Activated T-helper 17 cell treated with anti-CD3 and anti-CD28 coated beads, Interleukin-2, amount 50 U/mL, for 72 hours (primary cell): Measurements from ENCODE around the gene EP400. TPM values are rescaled to one million over a fixed set of nuclear protein-coding genes. Genes with fewer than 3 reads are reported as not detected.

Experiments
- ATAC-seq: fragments of 150-1000 bp; cut with Tn5 transposase; replicated peaks from 2 replicates; pipeline ENCODE4 v1.10.0; 2021; ENCODE audit warnings: mild to moderate bottlenecking, moderate library complexity
- H3K27ac Mint-ChIP-seq: one replicate; pipeline ENCODE4 v1.8.0; 2022; ENCODE audit warnings: mixed read lengths
- H3K27me3 Mint-ChIP-seq: one replicate; pipeline ENCODE4 v1.8.0; 2022; ENCODE audit warnings: mixed read lengths
- H3K36me3 Mint-ChIP-seq: one replicate; pipeline ENCODE4 v1.8.0; 2022; ENCODE audit warnings: low read depth, mild to moderate bottlenecking, mixed read lengths
- H3K4me1 Mint-ChIP-seq: one replicate; pipeline ENCODE4 v1.8.0; 2022; ENCODE audit warnings: mixed read lengths
- H3K4me3 Mint-ChIP-seq: one replicate; pipeline ENCODE4 v1.8.0; 2022; ENCODE audit warnings: mild to moderate bottlenecking, mixed read lengths
- H3K9me3 Mint-ChIP-seq: one replicate; pipeline ENCODE4 v1.8.0; 2022; ENCODE audit warnings: mixed read lengths
- total RNA-seq, 2 donors: library from RNA; stranded (reverse); gene quantifications; one replicate each; pipeline ENCODE4 v1.2.3, GENCODE V29; 2022

EP400 gene
- total RNA-seq, 2 donors from 2014 or later: 47.1 to 60.0 TPM

- Mint-ChIP-seq H3K9me3 (no peaks in the 10 kb centered on the region), H3K27me3 (no peaks in the 10 kb centered on the region), H3K4me1 (no peaks in the 10 kb centered on the region), H3K36me3 (no peaks in the 10 kb centered on the region), H3K27ac (no peak overlapping the region), H3K4me3 (no peak overlapping the region)
- ATAC-seq: no peak
Measured at GRCh38 chr12:131909081-131909751, 40.5 kb upstream of the EP400 start.

DNA sequence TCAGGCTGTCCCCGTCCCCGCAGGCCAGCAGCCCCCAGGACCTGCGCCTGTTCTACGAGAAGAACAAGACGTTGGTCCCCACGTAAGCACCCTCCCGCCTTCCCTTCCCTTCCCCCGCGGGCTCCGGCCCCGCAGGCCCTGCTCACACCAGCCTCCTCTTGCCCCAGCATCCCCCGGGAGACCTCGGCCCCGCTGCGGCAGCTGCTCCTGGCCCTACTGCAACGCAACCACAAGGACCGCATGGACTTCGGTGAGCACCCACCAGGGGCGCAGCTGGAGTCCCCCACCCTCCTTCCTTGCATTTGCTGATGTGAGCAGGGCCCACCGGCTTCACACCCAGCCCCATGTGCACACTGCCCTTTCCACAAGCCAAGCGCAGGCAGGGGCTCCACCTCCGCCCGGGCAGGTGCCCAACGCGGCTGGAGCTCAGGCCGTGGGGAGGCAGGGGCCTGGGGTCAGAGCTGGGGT is 40.0 kb upstream of the EP400 start:
- Mint-ChIP-seq H3K4me3 (no peak overlapping the region), H3K36me3 (no peaks in the 10 kb centered on the region), H3K4me1 (no peaks in the 10 kb centered on the region), H3K27me3 (no peaks in the 10 kb centered on the region), H3K27ac (no peak overlapping the region), H3K9me3 (no peaks in the 10 kb centered on the region)
- no peak for ATAC-seq

- Mint-ChIP-seq H3K4me3 (no peak overlapping the region), H3K27ac (no peak overlapping the region), H3K36me3 (no peaks in the 10 kb centered on the region), H3K9me3 (no peaks in the 10 kb centered on the region), H3K27me3 (no peaks in the 10 kb centered on the region), H3K4me1 (no peaks in the 10 kb centered on the region)
- no peak for ATAC-seq
Measured at GRCh38 chr12:131910302-131911027, 39.3 kb upstream of the EP400 start.

DNA sequence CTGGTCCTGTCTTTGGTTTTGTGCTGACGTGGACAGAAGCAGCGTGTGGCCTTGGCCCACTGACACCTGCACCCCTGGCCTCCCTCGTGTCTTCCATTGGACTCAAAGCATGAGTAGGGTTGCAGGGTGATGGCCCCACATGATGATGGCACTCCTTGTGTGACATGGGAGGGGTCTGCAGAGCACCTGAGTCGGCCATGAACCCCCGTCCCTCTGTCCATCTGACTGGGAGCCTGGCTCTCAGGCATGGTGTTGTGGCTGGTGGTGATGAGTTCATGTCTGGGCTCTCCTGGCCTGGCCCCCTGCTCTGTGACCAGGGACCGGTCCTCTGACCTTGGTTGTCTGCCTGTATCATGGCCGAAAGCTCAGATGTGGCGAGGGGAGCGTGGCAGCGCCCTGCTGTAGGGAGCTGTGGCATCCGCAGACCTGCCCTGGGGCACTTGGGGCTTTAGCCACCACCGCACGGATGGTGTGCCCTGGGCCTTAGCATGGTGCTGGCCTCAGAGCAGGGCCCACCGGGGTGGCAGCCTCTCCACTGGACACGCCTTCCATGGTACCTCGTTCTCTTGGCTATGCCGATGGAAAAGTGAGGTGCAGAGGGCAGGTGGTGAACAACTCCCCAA is 38.6 kb upstream of the EP400 start:
- no peak overlapping the region for H3K4me3 Mint-ChIP-seq
- ATAC-seq: no peak
- H3K36me3 Mint-ChIP-seq: no peaks in the 10 kb centered on the region
- H3K9me3 Mint-ChIP-seq: no peaks in the 10 kb centered on the region
- H3K4me1 Mint-ChIP-seq: no peaks in the 10 kb centered on the region
- H3K27ac Mint-ChIP-seq: no peak overlapping the region
- H3K27me3 Mint-ChIP-seq: no peaks in the 10 kb centered on the region

GRCh38 chr12:131911851-131912477 is 37.8 kb upstream of the EP400 start:
- H3K4me3 Mint-ChIP-seq: no peak overlapping the region
- H3K9me3 Mint-ChIP-seq: no peaks in the 10 kb centered on the region
- H3K27me3 Mint-ChIP-seq: no peaks in the 10 kb centered on the region
- no peak for ATAC-seq
- no peak overlapping the region for H3K27ac Mint-ChIP-seq
- no peaks in the 10 kb centered on the region for H3K36me3 Mint-ChIP-seq
- no peaks in the 10 kb centered on the region for H3K4me1 Mint-ChIP-seq

GRCh38 chr12:131912518-131913274 is 37.0 kb upstream of the EP400 start:
- no peak overlapping the region for H3K27ac Mint-ChIP-seq
- no peak for ATAC-seq
- no peaks in the 10 kb centered on the region for H3K27me3 Mint-ChIP-seq
- H3K4me1 Mint-ChIP-seq: no peaks in the 10 kb centered on the region
- no peaks in the 10 kb centered on the region for H3K9me3 Mint-ChIP-seq
- H3K4me3 Mint-ChIP-seq: no peak overlapping the region
- H3K36me3 Mint-ChIP-seq: no peaks in the 10 kb centered on the region

DNA sequence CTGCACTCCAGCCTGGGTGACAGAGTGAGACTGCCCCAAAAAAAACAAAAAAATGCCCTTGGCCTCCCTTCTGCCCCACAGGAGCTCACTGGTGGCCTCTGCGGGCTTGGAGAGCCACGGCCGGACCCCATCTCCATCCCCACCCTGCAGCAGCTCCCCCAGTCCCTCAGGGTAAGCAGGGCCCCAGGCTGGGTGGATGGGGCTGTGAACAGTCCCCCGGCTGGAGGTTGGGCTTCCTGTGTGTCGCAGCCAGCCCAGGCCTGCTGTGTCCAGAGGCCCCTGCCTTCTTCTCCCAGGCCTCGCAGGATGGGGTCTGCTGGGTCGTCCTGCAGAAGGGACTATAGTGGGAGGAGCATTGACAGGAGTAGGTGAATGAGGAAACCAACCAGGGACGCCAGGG is 36.1 kb upstream of the EP400 start:
- Mint-ChIP-seq H3K4me3 (no peak overlapping the region), H3K9me3 (no peaks in the 10 kb centered on the region), H3K4me1 (no peaks in the 10 kb centered on the region), H3K27me3 (no peaks in the 10 kb centered on the region), H3K27ac (no peak overlapping the region), H3K36me3 (no peaks in the 10 kb centered on the region)
- no peak for ATAC-seq

DNA sequence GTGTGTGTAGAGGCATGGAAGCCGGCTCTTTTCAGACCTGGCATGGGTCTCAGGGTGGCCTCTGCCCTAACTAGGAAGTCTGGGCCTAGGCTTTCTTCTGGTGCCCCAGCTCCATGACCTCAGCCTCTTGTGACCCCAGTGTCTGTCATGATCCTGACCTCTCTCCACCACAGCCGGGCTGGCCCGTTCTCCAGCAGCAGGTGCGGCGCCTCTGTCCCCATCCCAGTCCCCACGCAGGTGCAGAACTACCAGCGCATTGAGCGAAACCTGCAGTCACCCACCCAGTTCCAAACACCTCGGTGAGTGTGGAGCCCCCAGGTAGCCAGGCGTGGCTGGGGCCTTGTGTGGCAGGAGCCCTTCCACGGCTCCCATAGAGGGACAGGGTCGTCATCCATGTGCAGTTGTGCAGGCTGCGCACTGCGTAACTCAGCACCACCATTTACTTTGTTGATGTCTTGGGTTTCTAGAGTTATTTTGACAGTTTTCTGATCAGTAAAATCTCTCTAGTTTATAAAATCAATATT is 35.5 kb upstream of the EP400 start:
- ATAC-seq: no peak
- H3K9me3 Mint-ChIP-seq: no peaks in the 10 kb centered on the region
- no peak overlapping the region for H3K4me3 Mint-ChIP-seq
- H3K27ac Mint-ChIP-seq: no peak overlapping the region
- no peaks in the 10 kb centered on the region for H3K4me1 Mint-ChIP-seq
- H3K27me3 Mint-ChIP-seq: no peaks in the 10 kb centered on the region
- H3K36me3 Mint-ChIP-seq: no peaks in the 10 kb centered on the region

- Mint-ChIP-seq H3K27ac (no peak overlapping the region), H3K36me3 (no peaks in the 10 kb centered on the region), H3K4me1 (no peaks in the 10 kb centered on the region), H3K4me3 (no peak overlapping the region), H3K27me3 (no peaks in the 10 kb centered on the region), H3K9me3 (no peaks in the 10 kb centered on the region)
- no peak for ATAC-seq
Measured at GRCh38 chr12:131915000-131915689, 34.6 kb upstream of the EP400 start.

DNA sequence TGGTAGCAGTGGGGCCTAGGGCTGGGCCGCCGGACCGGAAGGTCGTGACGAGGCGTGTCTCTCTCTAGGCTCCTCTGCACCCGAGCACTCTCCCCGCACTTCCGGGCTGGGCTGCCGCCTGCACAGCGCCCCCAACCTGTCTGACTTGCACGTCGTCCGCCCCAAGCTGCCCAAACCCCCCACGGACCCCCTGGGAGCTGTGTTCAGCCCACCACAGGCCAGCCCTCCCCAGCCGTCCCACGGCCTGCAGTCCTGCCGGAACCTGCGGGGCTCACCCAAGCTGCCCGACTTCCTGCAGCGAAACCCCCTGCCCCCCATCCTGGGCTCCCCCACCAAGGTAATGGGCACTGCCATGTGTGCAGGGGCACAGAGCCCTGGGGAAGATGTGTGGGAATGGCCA is 33.9 kb upstream of the EP400 start:
- H3K36me3 Mint-ChIP-seq: no peaks in the 10 kb centered on the region
- H3K9me3 Mint-ChIP-seq: no peaks in the 10 kb centered on the region
- ATAC-seq: no peak
- no peak overlapping the region for H3K4me3 Mint-ChIP-seq
- no peaks in the 10 kb centered on the region for H3K27me3 Mint-ChIP-seq
- no peak overlapping the region for H3K27ac Mint-ChIP-seq
- H3K4me1 Mint-ChIP-seq: no peaks in the 10 kb centered on the region

DNA sequence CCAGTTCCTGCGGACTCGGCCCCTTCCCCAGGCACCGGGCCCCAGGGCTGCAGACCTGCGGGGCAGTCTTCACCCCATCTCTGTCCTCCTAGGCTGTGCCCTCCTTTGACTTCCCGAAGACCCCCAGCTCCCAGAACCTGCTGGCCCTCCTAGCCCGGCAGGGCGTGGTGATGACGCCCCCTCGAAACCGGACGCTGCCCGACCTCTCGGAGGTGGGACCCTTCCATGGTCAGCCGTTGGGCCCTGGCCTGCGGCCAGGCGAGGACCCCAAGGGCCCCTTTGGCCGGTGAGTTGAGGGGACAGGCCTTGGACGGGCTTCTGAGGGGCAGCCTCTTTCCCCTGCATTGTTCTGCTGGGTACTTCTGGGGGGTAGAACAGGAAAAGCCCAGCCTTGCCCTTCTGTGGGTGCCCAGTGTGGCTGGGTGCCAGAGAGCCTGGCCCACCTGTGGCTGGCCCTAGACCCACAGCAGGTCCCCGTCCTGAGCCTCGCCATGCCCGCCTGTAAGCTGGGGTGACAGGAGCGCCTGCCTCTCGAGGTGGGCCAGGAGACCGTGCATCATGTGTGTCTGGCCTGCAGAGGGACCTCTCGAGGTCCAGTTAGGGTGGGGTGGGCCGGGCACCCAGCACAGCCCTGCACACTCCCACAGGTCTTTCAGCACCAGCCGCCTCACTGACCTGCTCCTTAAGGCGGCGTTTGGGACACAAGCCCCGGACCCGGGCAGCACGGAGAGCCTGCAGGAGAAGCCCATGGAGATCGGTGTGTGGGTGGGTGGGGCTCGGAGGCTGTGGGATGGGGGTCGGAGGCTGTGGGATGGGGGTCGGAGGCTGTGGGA is 33.2 kb upstream of the EP400 start:
- no peak overlapping the region for H3K27ac Mint-ChIP-seq
- no peaks in the 10 kb centered on the region for H3K36me3 Mint-ChIP-seq
- no peaks in the 10 kb centered on the region for H3K9me3 Mint-ChIP-seq
- no peaks in the 10 kb centered on the region for H3K4me1 Mint-ChIP-seq
- no peak for ATAC-seq
- H3K4me3 Mint-ChIP-seq: no peak overlapping the region
- no peaks in the 10 kb centered on the region for H3K27me3 Mint-ChIP-seq

GRCh38 chr12:131917139-131917710 is 32.5 kb upstream of the EP400 start:
- Mint-ChIP-seq H3K4me3 (no peak overlapping the region), H3K4me1 (no peaks in the 10 kb centered on the region), H3K27me3 (no peaks in the 10 kb centered on the region), H3K9me3 (no peaks in the 10 kb centered on the region), H3K36me3 (no peaks in the 10 kb centered on the region), H3K27ac (no peak overlapping the region)
- no peak for ATAC-seq
